ENCODE results near the gene ZPBP2. TPM values are rescaled to one million over a fixed set of nuclear protein-coding genes. Genes with fewer than 3 reads are reported as not detected.

The ZPBP2 gene
- total RNA-seq, 2 experiments from 2014 or later, result not detected

GRCh38 chr17:39921323-39921722 lies 53.3 kb downstream of the ZPBP2 start:
- ChIA-PET CTCF (interaction anchor here (1.0 to 1.2 kb wide), 2 partner anchors 9 to 298 kb away, joined by 3 read pairs; no protein-coding TSS in a partner anchor), POLR2A (no interaction called here)
- H3K27me3 Mint-ChIP-seq, result no peaks in the 10 kb centered on the region
- peak overlapping the region; percentile 91 for H3K27ac Mint-ChIP-seq
- H3K9me3 Mint-ChIP-seq, result no peaks in the 10 kb centered on the region
- peaks cover 84% of the 10 kb centered on the region for H3K36me3 Mint-ChIP-seq (ENCODE audit: low read depth)
- H3K4me3 Mint-ChIP-seq, result peak overlapping the region; percentile 13
- DNase-seq, result no peak
- H3K4me1 Mint-ChIP-seq, result peaks cover 87% of the 10 kb centered on the region

- H3K27me3 Mint-ChIP-seq, result no peaks in the 10 kb centered on the region
- H3K9me3 Mint-ChIP-seq, result no peaks in the 10 kb centered on the region
- H3K27ac Mint-ChIP-seq, result peak overlapping the region; percentile 91
- peaks cover 84% of the 10 kb centered on the region for H3K4me1 Mint-ChIP-seq
- ChIA-PET POLR2A (no interaction called here), CTCF (interaction anchor here (1.0 to 1.2 kb wide), 2 partner anchors 9 to 299 kb away, joined by 3 read pairs; no protein-coding TSS in a partner anchor)
- no peak overlapping the region for H3K4me3 Mint-ChIP-seq
- DNase-seq, result no peak
- H3K36me3 Mint-ChIP-seq (ENCODE audit: low read depth), result peaks cover 78% of the 10 kb centered on the region
Observed at GRCh38 chr17:39922006-39922405, 54.0 kb downstream of the ZPBP2 start.

GRCh38 chr17:39923230-39923629 lies 55.2 kb downstream of the ZPBP2 start:
- Mint-ChIP-seq H3K36me3 (ENCODE audit: low read depth) (peaks cover 67% of the 10 kb centered on the region), H3K4me3 (peak overlapping the region; percentile 25), H3K4me1 (peaks cover 76% of the 10 kb centered on the region), H3K27ac (peak overlapping the region; percentile 91), H3K9me3 (no peaks in the 10 kb centered on the region), H3K27me3 (no peaks in the 10 kb centered on the region)
- no peak for DNase-seq
- POLR2A ChIA-PET, result no interaction called here
- CTCF ChIA-PET, result no interaction called here

- peaks cover 60% of the 10 kb centered on the region for H3K36me3 Mint-ChIP-seq (ENCODE audit: low read depth)
- peaks cover 76% of the 10 kb centered on the region for H3K4me1 Mint-ChIP-seq
- CTCF ChIA-PET, result interaction anchor here (1.2 to 2.7 kb wide), 2 partner anchors 193 to 302 kb away, joined by 3 to 7 read pairs; partner anchors contain the start of gene MIEN1
- H3K27ac Mint-ChIP-seq, result peak overlapping the region; percentile 97
- no peak for DNase-seq
- H3K4me3 Mint-ChIP-seq, result peak overlapping the region; percentile 84
- no peaks in the 10 kb centered on the region for H3K9me3 Mint-ChIP-seq
- H3K27me3 Mint-ChIP-seq, result no peaks in the 10 kb centered on the region
- POLR2A ChIA-PET, result no interaction called here
Observed at GRCh38 chr17:39923836-39924690, 56.1 kb downstream of the ZPBP2 start.

GRCh38 chr17:39924691-39925055 lies 56.7 kb downstream of the ZPBP2 start:
- no peak for DNase-seq
- peak overlapping the region; percentile 84 for H3K4me3 Mint-ChIP-seq
- CTCF ChIA-PET, result interaction anchor here (1.2 to 2.7 kb wide), 2 partner anchors 194 to 303 kb away, joined by 3 to 7 read pairs; partner anchors contain the start of gene MIEN1
- no peaks in the 10 kb centered on the region for H3K9me3 Mint-ChIP-seq
- H3K27ac Mint-ChIP-seq, result peak overlapping the region; percentile 97
- POLR2A ChIA-PET, result no interaction called here
- peaks cover 56% of the 10 kb centered on the region for H3K36me3 Mint-ChIP-seq (ENCODE audit: low read depth)
- H3K4me1 Mint-ChIP-seq, result peaks cover 78% of the 10 kb centered on the region
- no peaks in the 10 kb centered on the region for H3K27me3 Mint-ChIP-seq

GRCh38 chr17:39925282-39926134 lies 57.5 kb downstream of the ZPBP2 start:
- H3K27me3 Mint-ChIP-seq, result no peaks in the 10 kb centered on the region
- peak overlapping the region; percentile 84 for H3K4me3 Mint-ChIP-seq
- peaks cover 49% of the 10 kb centered on the region for H3K36me3 Mint-ChIP-seq (ENCODE audit: low read depth)
- no peak for DNase-seq
- H3K27ac Mint-ChIP-seq, result peak overlapping the region; percentile 97
- ChIA-PET POLR2A (no interaction called here), CTCF (interaction anchor here (0.7 to 2.7 kb wide), 4 partner anchors 10 to 307 kb away, joined by 3 to 7 read pairs (median 4); no protein-coding TSS in a partner anchor)
- H3K4me1 Mint-ChIP-seq, result peaks cover 72% of the 10 kb centered on the region
- H3K9me3 Mint-ChIP-seq, result no peaks in the 10 kb centered on the region

GRCh38 chr17:39926135-39926587 lies 58.2 kb downstream of the ZPBP2 start:
- POLR2A ChIA-PET, result interaction anchor here (0.8 kb wide), 1 partner anchor 55 kb away, joined by 3 read pairs; the partner anchor contains the start of gene PSMD3
- Mint-ChIP-seq H3K27ac (peak overlapping the region; percentile 97), H3K27me3 (no peaks in the 10 kb centered on the region), H3K4me1 (peaks cover 65% of the 10 kb centered on the region), H3K4me3 (peak overlapping the region; percentile 84), H3K9me3 (no peaks in the 10 kb centered on the region), H3K36me3 (ENCODE audit: low read depth) (peaks cover 42% of the 10 kb centered on the region)
- CTCF ChIA-PET, result interaction anchor here (0.5 to 2.7 kb wide), 8 partner anchors 11 to 307 kb away, joined by 3 to 7 read pairs (median 4); no protein-coding TSS in a partner anchor
- no peak for DNase-seq

- H3K36me3 Mint-ChIP-seq (ENCODE audit: low read depth), result peaks cover 37% of the 10 kb centered on the region
- H3K4me1 Mint-ChIP-seq, result peaks cover 60% of the 10 kb centered on the region
Observed at GRCh38 chr17:39926588-39927100, 58.6 kb downstream of the ZPBP2 start.

More at GRCh38 chr17:39926588-39927100, 58.6 kb downstream of the ZPBP2 start:
- H3K27me3 Mint-ChIP-seq, result no peaks in the 10 kb centered on the region
- peak overlapping the region; percentile 97 for H3K27ac Mint-ChIP-seq
- H3K9me3 Mint-ChIP-seq, result no peaks in the 10 kb centered on the region
- DNase-seq, result peak; percentile 83
- peak overlapping the region; percentile 84 for H3K4me3 Mint-ChIP-seq
- CTCF ChIA-PET, result interaction anchor here (0.5 to 1.6 kb wide), 7 partner anchors 11 to 308 kb away, joined by 3 to 6 read pairs (median 3); no protein-coding TSS in a partner anchor
- POLR2A ChIA-PET, result interaction anchor here (0.6 to 0.8 kb wide), 2 partner anchors 54 to 381 kb away, joined by 3 to 7 read pairs; partner anchors contain the start of gene PSMD3

Other genes with a start within 250 kb of the ZPBP2 start
- not detected for gene PPP1R1B, start 241.2 kb upstream of the ZPBP2 start, total RNA-seq
- 10 to 100 TPM; 70.0 to 72.8 TPM for gene STARD3, start 231.1 kb upstream of the ZPBP2 start, total RNA-seq
- gene TCAP, start 202.9 kb upstream of the ZPBP2 start, total RNA-seq, result 1 to 10 TPM; 2.0 to 2.1 TPM
- gene PNMT, start 199.7 kb upstream of the ZPBP2 start, total RNA-seq, result under 1 TPM in 1 of 2 experiments, not detected in 1; 0.19 TPM
- 10 to 100 TPM; 27.0 to 30.6 TPM for gene PGAP3, start 180.1 kb upstream of the ZPBP2 start, total RNA-seq
- gene ERBB2, start 168.1 kb upstream of the ZPBP2 start, total RNA-seq, result 1 to 10 TPM; 4.5 to 4.6 TPM
- 10 to 100 TPM; 49.7 to 50.2 TPM for gene MIEN1, start 137.7 kb upstream of the ZPBP2 start, total RNA-seq
- gene GRB7, start 130.3 kb upstream of the ZPBP2 start, total RNA-seq, result under 1 TPM; 0.69 to 0.81 TPM
- gene IKZF3, start 3.9 kb upstream of the ZPBP2 start, total RNA-seq, result 10 to 100 TPM; 33.1 to 39.8 TPM
- 10 to 100 TPM; 55.4 to 63.1 TPM for gene GSDMB, start 50.4 kb downstream of the ZPBP2 start, total RNA-seq
- 100 to 1,000 TPM; 152 TPM for gene ORMDL3, start 59.4 kb downstream of the ZPBP2 start, total RNA-seq
- gene LRRC3C, start 59.5 kb downstream of the ZPBP2 start, total RNA-seq, result not detected
- gene GSDMA, start 94.8 kb downstream of the ZPBP2 start, total RNA-seq, result 1 to 10 TPM in 1 of 2 experiments, under 1 TPM in 1; 0.89 to 1.5 TPM
- gene PSMD3, start 112.6 kb downstream of the ZPBP2 start, total RNA-seq, result 10 to 100 TPM; 88.4 to 94.9 TPM
- not detected for gene CSF3, start 147.2 kb downstream of the ZPBP2 start, total RNA-seq
- gene MED24, start 186.2 kb downstream of the ZPBP2 start, total RNA-seq, result 100 to 1,000 TPM in 1 of 2 experiments, 10 to 100 TPM in 1; 92.1 to 102 TPM
- gene THRA, start 194.8 kb downstream of the ZPBP2 start, total RNA-seq, result 1 to 10 TPM; 8.6 to 9.1 TPM
- 1 to 10 TPM; 5.5 to 5.8 TPM for gene NR1D1, start 232.4 kb downstream of the ZPBP2 start, total RNA-seq

All from activated CD4-positive, alpha-beta T cell treated with anti-CD3 and anti-CD28 coated beads, Interleukin-2, amount 10 ng/mL, durations not matched to agents 7 days and 5 days (primary cell).